ENCODE measurements around the gene SH3PXD2A.
"Not testable (repeated sequence)": the region's sequence is repeated elsewhere in the genome, so short reads cannot be mapped to it uniquely, and the experiment has no call there.

Gene SH3PXD2A

GRCh38 chr10:103789771-103790201 lies 65.6 kb downstream of the SH3PXD2A start:
- DNase-seq = peak in 2 of 3 donors; percentile 31 to 39

- no peak for DNase-seq
These were observed 66.2 kb downstream of the SH3PXD2A start for GRCh38 chr10:103789161-103789560.

- DNase-seq = peak; percentile 50 to 68 (median 56)
These were observed 68.0 kb downstream of the SH3PXD2A start for GRCh38 chr10:103787331-103787730.

DNA sequence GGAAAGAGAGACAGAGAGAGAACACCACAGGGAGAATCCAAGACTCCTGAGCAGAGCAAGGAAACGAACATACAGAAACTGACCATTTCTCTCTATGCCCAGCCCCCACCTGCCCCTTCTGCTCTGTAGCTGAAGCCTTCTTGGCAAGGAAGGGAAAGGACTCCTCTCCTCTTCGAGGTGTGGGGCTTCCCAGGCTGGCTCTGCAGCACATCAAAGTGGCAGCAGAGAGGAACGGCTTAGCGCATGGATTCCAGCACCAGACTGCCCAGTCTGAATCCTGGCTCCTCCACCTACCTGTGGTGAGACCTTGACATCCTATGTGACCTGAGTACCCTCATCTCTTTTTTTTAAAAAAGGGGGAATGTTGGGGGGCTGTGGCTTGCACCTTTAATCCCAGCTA lies 69.4 kb downstream of the SH3PXD2A start:
- no peak for DNase-seq

- DNase-seq = no peak
These were observed 70.5 kb downstream of the SH3PXD2A start for GRCh38 chr10:103784723-103785418.

DNA sequence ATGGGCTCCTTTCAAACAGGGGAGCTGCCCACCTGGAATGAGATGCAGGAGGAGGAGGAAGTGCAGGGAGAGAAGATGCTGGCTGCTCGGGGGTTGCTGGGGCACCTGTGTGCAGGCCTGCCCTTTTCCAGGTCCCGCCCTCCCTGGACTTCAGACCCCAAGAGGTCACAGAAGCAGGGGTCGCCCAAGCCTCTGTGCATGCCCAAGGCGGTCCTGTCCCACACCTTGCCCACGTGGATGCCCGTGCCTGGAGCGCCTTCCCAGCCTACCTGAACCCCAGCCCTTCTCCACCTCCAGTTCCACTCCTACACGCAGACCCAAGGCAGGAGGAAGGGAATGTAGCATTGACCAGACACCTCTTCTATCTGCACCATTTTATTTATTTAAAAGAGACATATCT lies 71.3 kb downstream of the SH3PXD2A start:
- no peak for DNase-seq

DNA sequence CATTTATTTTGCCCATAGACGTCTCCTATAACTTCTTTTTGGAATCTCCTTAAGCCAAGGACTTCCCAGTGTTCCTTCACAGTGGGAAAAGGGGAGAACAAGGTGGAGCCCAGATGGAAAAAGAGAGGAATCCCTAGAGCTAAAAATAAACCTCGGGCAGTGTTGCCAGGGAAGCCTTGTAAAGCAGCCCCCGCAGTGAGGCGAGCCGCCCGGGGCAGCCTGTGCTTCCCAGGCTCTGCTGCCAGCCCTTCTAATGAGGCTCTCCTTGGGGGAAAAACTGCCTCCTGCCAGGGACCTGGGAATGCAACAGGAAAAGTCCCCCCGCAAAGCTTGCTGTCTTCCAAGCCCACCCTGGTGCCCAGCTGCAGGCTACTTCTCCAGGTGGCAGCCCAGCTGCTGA lies 71.7 kb downstream of the SH3PXD2A start:
- no peak for DNase-seq

DNA sequence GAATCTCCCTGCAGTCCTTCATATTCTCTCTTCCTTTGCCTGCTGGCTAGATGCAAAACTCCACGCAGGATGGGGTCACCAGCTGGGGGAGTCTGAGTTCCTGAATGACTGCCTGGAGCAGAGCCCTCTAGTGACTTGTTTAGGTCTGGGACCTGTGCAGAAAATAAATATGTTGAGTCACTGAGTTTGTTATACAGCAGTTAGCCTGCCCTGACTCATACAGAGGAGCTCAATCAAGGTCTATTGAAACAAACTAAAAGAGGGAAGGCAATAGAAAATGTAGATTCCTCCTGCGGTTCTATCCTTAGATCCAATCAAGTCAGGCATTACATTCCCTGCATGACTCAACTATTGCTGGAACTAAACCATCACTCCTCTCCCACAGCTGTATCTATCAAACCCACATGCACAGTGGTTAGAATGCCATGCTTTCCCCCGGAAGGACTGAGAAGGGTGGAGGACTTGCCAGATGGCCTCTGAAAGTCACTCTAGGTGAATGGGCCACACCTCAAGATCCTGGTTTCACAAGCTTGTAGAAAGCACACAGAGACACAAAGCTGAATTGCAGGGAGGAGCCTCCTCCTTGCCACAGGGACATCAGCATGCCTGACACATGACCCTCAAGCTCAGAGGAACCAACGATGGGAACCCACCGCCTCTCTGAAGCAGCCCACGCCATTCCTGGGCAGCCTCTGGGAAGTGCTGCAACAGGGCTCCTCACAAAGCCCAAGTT lies 73.9 kb downstream of the SH3PXD2A start:
- DNase-seq = peak; percentile 49 to 68 (median 54)

GRCh38 chr10:103780242-103781149 lies 74.9 kb downstream of the SH3PXD2A start:
- no peak for DNase-seq

DNA sequence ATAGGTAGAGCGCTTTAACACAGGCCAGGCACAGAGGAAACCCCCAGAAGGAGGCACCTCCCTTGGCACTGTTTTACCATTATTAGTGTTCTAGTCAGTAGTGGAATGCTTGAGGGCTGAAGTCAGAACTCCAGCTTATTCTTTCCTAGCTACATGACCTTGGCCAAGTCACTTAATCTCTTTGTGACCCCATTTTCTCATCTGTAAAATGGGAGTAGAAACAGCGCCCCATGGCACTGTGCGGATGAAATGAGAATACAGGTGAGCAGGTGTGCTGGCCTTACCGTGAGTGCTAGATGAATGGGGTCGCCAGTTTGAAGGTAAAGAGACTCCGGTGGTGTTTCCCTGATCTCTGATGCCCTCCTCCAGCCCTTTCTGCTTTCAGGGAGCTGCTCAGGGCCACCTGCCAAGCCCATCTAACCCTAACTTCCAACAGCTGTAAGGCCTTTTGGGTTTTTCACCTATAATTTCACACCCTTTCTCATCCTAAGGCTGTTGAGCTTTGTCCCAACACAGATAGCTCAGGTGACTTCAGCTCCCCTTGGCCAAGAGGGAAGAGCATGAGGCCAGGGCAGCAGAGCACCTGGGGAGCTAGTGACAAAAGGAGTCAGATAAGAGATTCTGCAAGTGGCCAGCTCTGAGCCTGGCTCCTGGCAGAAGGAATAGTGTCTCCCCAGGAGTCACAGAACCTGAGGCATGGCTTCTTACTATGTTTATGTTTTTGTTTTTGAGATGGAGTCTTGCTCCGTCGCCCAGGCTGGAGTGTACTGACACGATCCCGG lies 76.8 kb downstream of the SH3PXD2A start:
- DNase-seq = no peak

DNA sequence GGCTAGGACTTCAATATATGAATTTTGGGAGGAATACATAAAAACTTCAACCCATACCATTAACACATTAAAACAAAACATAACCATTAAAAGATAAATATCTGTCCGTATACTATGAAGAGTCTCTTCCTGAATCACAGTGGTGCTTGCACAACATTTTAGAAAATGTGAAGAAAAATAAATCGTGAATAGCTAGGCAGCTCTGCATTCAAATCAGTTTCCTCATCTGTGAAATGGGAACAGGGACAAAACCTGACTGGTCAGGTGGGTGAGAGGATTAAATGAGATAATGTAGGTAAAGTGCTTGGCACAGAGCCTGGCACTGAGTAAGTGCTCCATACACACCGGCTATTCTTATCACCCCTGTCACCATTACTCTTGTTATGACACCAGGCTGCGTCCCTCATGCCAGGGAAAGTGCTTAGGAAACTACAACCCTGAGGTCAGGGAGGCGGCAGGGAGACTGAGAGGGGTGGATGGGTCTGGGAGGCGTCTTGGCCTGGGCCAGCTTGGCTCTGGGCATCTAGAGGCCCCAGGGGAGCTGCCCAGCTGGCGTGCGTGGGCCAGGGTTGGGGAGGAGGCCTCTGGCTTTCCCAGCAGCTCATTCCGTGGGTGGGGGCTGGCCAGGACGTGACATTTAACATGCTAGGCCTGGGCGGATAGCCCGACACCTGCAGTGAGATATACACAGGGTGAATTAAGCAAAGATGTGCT lies 78.3 kb downstream of the SH3PXD2A start:
- peak; percentile 41 to 56 (median 44) for DNase-seq

- no peak for DNase-seq
These were observed 79.6 kb downstream of the SH3PXD2A start for GRCh38 chr10:103775776-103776175.

DNA sequence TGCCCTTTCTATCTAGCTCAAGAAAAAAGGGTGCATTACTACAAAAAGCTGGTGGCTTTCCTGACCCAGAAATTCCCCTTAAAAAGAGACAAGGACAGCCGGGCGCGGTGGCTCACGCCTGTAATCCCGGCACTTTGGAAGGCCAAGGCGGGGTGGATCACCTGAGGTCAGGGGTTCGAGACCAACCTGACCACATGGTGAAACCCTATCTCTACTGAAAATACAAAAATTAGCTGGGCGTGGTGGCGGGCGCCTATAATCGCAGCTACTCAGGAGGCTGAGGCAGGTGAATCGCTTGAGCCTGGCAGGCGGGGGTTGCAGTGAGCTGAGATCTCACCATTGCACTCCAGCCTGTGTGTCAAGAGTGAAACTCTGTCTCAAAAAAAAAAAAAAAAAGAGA lies 82.5 kb downstream of the SH3PXD2A start:
- not testable (repeated sequence) for DNase-seq

- DNase-seq = peak in 1 of 3 donors; percentile 67
These were observed 83.1 kb downstream of the SH3PXD2A start for GRCh38 chr10:103772096-103772845.

DNA sequence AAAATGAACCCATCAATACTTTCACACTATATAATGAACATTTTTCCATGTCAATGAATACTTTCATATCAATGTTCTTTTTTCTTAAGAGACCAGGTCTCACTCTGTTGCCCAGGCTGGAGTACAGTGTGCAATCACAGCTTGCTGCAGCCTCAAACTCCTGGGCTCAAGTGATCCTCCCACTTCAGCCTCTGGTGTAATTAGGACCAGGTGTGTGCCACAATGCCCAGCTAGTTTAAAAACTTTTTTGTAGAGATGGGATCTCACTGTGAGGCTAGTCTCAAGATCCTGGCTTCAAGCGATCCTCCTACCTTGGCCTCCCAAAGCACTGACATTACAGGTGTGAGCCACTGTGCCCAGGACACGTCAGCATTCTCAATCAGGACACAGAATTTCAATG lies 85.2 kb downstream of the SH3PXD2A start:
- no peak for DNase-seq

DNA sequence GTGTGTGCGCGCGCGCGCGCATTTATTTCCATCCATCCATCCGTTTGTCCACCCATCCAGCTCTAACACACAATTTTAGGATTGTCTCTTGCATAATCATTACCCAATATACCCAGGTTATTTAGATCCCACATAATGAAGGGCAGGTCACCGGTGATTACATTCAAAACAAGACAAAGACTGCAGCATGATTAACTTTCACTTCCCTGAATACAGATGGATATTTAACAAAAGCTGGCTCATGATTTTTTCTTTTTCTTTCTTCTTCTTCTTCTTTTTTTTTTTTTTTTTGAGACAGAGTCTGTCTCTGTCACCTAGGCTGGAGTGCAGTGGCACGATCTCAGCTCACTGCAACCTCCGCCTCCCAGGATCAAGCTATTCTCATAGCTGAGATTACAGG lies 86.2 kb downstream of the SH3PXD2A start:
- DNase-seq = no peak

DNA sequence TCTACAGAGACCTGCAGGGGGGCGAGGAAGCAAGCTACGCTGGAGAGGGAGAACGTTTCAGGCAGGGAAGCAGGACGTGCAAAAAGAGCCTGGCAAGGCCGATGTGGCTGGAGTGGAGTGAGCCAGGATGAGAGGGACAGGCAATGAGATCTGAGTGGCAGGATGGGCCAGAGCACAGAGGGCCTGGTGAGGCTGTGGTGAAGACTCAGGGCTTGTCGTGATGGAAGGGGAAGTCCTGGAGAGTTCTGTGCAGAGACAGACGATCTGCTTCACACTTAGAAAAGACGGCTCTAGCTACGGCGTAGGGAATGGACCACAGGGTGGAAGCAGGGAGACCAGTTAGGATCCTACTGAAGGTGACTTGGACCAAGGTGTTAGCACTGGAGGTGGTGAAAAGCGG lies 87.0 kb downstream of the SH3PXD2A start:
- no peak for DNase-seq

DNA sequence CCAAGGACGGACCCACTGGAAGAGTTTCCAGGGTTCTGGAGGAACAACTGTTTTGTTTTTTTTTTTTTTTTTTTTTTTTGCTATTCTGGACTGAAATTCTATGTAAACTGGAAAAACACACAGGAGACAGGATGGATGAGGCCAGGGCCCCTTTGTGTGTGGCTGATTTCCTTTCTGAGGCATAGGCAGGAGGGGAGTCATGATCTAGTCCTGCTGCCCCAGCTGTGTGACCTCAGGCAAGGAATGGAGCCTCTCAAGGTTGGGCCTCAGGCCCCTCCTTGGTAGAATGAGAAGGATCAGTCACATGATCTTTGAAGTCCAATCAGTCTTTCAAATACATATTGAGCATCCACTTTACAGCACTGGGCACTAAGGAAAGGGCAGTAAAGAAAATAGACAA lies 87.6 kb downstream of the SH3PXD2A start:
- DNase-seq = no peak

- no peak for DNase-seq
These were observed 88.4 kb downstream of the SH3PXD2A start for GRCh38 chr10:103766751-103767505.

GRCh38 chr10:103765981-103766380 lies 89.4 kb downstream of the SH3PXD2A start:
- no peak for DNase-seq
